Psoas muscle (tissue), 8 donors: ENCODE results near the gene PRMT2. TPM values are rescaled to one million over a fixed set of nuclear protein-coding genes. Genes with fewer than 3 reads are reported as not detected.

Experiments used
- ATAC-seq, 4 donors: fragments of 200-7000 bp; cut with Tn5 transposase; one replicate each; pipeline ENCODE4 v1.9.1; 2020; ENCODE audit warnings: moderate library complexity in 3 of 4, mild to moderate bottlenecking in 2 of 4
- DNase-seq, 2 donors: peaks; one replicate each; pipeline ENCODE4 v3.0.0-alpha.2; 2020
- H3K27ac ChIP-seq: fragments of 200-600 bp; one replicate; pipeline ENCODE4 v1.8.0; 2022
- H3K27me3 ChIP-seq, 3 donors: fragments of 200-600 bp in 1 of 3; one replicate each; pipeline versions ENCODE4 v1.6.1 to v1.8.0; 2013 to 2022; ENCODE audit warnings: low read length in 2 of 3, mild to moderate bottlenecking in 2 of 3, moderate library complexity in 1 of 3; ENCODE audit not compliant: insufficient read depth in 3 of 3
- H3K36me3 ChIP-seq, 2 donors: fragments of 200-600 bp in 1 of 2; one replicate each; pipeline versions ENCODE4 v1.6.1 to v1.8.0; 2013 to 2022; ENCODE audit warnings: low read depth in 1 of 2, mild to moderate bottlenecking in 1 of 2, moderate library complexity in 1 of 2; ENCODE audit not compliant: insufficient read depth in 1 of 2
- H3K4me1 ChIP-seq: fragments of 200-600 bp; one replicate; pipeline ENCODE4 v1.8.0; 2022
- H3K4me3 ChIP-seq: fragments of 200-600 bp; one replicate; pipeline ENCODE4 v1.8.0; 2022; ENCODE audit warnings: mild to moderate bottlenecking
- H3K9me3 ChIP-seq: fragments of 200-600 bp; one replicate; pipeline ENCODE4 v1.8.0; 2022
- WGBS, 3 donors: extraction: QIAGEN DNeasy Blood & Tissue Kit; methylation state at CpG; one replicate each; pipeline versions ENCODE4 v1.1.6 to v1.1.7; 2013; 5-methylcytosine and 5-hydroxymethylcytosine counted together
- intact Hi-C, 2 donors: fragments of 100-400 bp; cut with DNase I; formaldehyde crosslinking; loops; one replicate each; pipeline versions ENCODE4 v1.11.0 to v1.14.2; 2022
- polyA plus RNA-seq, 3 donors: library from polyadenylated mRNA; stranded (reverse); fragments of 200-250 nt; gene quantifications; one replicate each; pipeline ENCODE4 v1.2.3, GENCODE V29; 2013
- total RNA-seq, 4 donors: library from RNA; stranded (reverse); fragmentation: NEBNext Ultra II Directional in 2 of 4; extraction: Animal tissue kit (Norgen Biotek cat#: 25700) in 2 of 4; gene quantifications; one replicate each; pipeline versions ENCODE4 v1.2.1 to v1.2.4, GENCODE V29; 2021 to 2023
- TF ChIP-seq, protein P1 (sequence below): fragments of 200-600 bp; IDR thresholded peaks from one replicate; pipeline ENCODE4 v1.8.0; 2022; ENCODE audit warnings: antibody characterized with exemption
- donor health status: healthy with polysubstance abuse.
- donor health status: DM: no; HTN: no; CAD: no; lungs with moderate emphysema.
- donor health status: Bipolar disorder and iron deficiency.
- donor health status: healthy.
- donor health status: DM: yes; HTN: yes; CAD: no.
- donor health status: DM: no; HTN: no; CAD: no.
- donor health status: DM: no; HTN: no; CAD: no.
- donor health status: DM: yes; HTN: yes; CAD: no.

Gene PRMT2
- total and polyA plus RNA-seq, 7 donors, result 15.4 to 41.5 (median 28.5) TPM

DNA sequence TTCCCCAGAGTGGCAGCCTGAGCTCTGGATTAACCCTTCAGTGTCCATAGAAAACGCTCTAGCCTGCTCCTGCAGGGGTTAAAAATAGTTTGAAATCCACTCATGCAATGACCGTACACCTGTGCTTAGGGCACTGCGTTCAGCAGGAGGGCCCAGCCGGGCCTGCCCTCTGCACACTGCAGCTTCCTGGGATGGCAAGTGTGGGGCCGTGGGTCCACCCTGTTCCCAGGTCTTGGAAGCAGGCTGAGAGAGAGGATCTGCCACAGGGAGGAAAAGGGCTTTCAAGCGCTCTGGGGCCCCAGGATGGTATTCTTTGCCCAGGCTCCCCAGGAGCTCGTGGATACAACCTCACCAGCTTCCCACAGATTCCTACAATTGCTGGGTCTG, 29.1 kb upstream of the PRMT2 start:
- Histone ChIP-seq H3K27ac (no peak overlapping the region), H3K36me3 (no peaks in the 10 kb centered on the region), H3K9me3 (no peaks in the 10 kb centered on the region), H3K4me1 (no peaks in the 10 kb centered on the region), H3K27me3 (peaks cover 0 to 7% (median 6%) of the 10 kb centered on the region in 3 donors), H3K4me3 (no peak overlapping the region)
- intact Hi-C loops, result no loop called here
- TF ChIP-seq, protein P1, sequence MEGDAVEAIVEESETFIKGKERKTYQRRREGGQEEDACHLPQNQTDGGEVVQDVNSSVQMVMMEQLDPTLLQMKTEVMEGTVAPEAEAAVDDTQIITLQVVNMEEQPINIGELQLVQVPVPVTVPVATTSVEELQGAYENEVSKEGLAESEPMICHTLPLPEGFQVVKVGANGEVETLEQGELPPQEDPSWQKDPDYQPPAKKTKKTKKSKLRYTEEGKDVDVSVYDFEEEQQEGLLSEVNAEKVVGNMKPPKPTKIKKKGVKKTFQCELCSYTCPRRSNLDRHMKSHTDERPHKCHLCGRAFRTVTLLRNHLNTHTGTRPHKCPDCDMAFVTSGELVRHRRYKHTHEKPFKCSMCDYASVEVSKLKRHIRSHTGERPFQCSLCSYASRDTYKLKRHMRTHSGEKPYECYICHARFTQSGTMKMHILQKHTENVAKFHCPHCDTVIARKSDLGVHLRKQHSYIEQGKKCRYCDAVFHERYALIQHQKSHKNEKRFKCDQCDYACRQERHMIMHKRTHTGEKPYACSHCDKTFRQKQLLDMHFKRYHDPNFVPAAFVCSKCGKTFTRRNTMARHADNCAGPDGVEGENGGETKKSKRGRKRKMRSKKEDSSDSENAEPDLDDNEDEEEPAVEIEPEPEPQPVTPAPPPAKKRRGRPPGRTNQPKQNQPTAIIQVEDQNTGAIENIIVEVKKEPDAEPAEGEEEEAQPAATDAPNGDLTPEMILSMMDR, result no peak
- DNase-seq, result no peak
- 77 to 78% (median 78%) methylated on average over 7 of the region's 7 CpGs for WGBS, 3 donors
- no peak for ATAC-seq

DNA sequence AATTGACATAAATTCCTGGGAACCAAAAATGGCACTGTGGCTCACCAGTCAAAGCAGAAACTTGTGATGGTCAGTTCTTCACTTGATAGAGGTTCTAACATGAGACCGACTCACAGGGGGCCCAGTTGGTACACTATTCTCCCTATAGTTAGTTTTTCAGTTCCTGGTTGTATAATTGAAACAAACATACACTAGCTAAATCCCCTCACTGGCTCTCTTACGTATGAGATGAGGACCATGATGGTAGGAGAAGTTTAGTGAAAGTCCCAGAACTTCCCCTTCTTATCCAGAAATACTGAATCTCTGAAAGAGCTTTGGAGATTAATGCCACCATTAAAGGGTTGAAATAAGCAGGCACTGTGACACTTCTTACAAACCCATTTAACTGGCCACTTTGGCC, 27.8 kb upstream of the PRMT2 start:
- 90 to 93% (median 93%) methylated on average over 2 of the region's 2 CpGs for WGBS, 3 donors
- intact Hi-C loops, result no loop called here
- Histone ChIP-seq H3K27me3 (peaks cover 0 to 7% (median 6%) of the 10 kb centered on the region in 3 donors), H3K4me1 (no peaks in the 10 kb centered on the region), H3K9me3 (no peaks in the 10 kb centered on the region), H3K36me3 (no peaks in the 10 kb centered on the region), H3K4me3 (no peak overlapping the region), H3K27ac (no peak overlapping the region)
- no peak for ATAC-seq
- TF ChIP-seq, protein P1, result no peak
- DNase-seq, result no peak

DNA sequence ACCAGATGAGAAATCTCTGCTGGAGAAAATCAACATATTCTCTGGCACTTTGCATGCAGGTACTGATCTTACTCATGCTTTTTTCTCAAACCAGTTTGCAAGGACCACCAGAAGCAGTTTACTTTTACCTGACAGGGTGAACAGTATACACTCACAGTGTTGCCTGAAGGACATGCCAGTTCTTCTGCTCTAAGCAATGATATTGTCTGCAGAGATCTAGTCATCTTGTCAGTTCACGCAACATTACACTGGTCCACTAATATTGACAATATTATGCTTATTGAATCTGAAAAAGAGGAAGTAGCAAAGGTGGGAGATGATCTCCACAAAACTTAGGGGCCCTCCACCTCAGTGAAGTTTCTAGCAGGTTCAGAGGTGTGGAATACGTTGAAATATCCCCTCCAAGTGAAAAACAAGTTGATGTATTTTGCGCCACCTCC, 26.8 kb upstream of the PRMT2 start:
- Histone ChIP-seq H3K4me3 (no peak overlapping the region), H3K9me3 (no peaks in the 10 kb centered on the region), H3K27ac (no peak overlapping the region), H3K4me1 (no peaks in the 10 kb centered on the region), H3K36me3 (no peaks in the 10 kb centered on the region), H3K27me3 (peaks cover 0 to 7% (median 6%) of the 10 kb centered on the region in 3 donors)
- WGBS, 3 donors, result 70 to 72% (median 70%) methylated on average over 3 of the region's 3 CpGs
- intact Hi-C loops, result no loop called here
- ATAC-seq, result no peak
- DNase-seq, result no peak
- TF ChIP-seq, protein P1, result no peak

DNA sequence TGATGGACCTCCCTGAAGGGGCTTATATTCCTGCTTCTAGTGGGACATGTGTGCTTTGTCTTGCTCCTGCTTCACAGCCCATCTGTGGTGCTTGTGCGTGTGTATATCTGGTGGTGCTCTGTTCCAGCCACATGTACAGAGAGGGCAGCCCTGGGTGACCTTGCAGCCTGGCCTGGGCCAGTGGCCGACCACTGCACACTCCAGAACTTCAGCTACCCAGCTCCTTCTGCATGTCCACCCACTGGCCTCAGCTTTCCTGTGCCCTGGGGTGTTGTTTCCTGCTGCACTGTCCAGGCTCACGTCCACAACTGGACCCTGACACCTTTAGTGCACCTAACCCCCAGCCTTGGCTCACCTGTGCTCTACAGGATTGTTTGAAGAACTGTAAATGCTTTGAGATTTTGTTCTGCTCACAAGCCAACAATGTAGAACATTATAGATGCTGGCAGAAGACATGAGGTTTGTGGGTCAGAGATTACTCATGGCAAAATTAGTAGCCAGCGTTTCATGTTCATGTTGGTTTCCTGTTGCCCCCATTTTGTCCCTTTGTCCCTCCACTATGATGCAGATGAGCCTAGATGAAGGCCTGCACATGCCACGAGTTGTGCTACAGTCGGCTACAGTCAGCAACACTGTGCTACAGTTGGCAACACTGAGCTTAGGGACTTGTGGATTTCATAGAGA, 25.3 kb upstream of the PRMT2 start:
- H3K36me3 ChIP-seq, result no peaks in the 10 kb centered on the region
- no peaks in the 10 kb centered on the region for H3K4me1 ChIP-seq
- 81 to 86% (median 83%) methylated on average over 6 of the region's 6 CpGs for WGBS, 3 donors
- no peaks in the 10 kb centered on the region for H3K9me3 ChIP-seq
- peaks cover 0 to 7% (median 6%) of the 10 kb centered on the region in 3 donors for H3K27me3 ChIP-seq
- TF ChIP-seq, protein P1, result no peak
- ATAC-seq (no peak), DNase-seq (no peak)
- no peak overlapping the region for H3K4me3 ChIP-seq
- H3K27ac ChIP-seq, result no peak overlapping the region
- intact Hi-C loops, result no loop called here

DNA sequence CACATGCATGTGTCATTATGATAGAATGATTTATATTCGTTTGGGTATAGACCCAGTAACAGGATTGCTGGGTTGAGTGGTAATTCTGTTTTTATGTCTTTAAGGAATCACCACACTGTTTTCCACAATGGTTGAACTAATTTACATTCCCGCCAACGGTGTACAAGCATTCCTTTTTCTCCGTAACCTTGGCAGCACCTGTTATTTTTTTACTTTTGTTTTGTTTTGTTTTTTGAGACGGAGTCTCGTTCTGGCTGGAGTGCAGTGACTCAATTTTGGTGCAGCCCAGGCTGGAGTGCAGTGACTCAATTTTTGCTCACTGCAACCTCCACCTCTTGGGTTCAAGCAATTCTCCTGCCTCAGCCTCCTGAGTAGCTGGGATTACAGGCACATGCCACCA, 22.1 kb upstream of the PRMT2 start:
- 57 to 65% (median 60%) methylated on average over 6 of the region's 6 CpGs for WGBS, 3 donors
- Histone ChIP-seq H3K36me3 (no peaks in the 10 kb centered on the region), H3K27me3 (peaks cover 0 to 4% (median 3%) of the 10 kb centered on the region in 3 donors), H3K27ac (no peak overlapping the region), H3K4me1 (no peaks in the 10 kb centered on the region), H3K9me3 (no peaks in the 10 kb centered on the region), H3K4me3 (no peak overlapping the region)
- intact Hi-C loops, result no loop called here
- ATAC-seq, result no peak
- no peak for DNase-seq
- TF ChIP-seq, protein P1, result no peak
